WTC11 (cell line): Measurements from ENCODE around the gene RSU1. TPM values are rescaled to one million over a fixed set of nuclear protein-coding genes. Genes with fewer than 3 reads are reported as not detected.

Experiments used
- ATAC-seq: fragments of 200-7000 bp; cut with Tn5 transposase; 2 replicates; pipeline ENCODE4 v1.10.0; 2021; ENCODE audit warnings: mild to moderate bottlenecking, moderate library complexity
- CTCF ChIA-PET: fragments of 300-600 bp; sonication (Branson Sonifier 250); formaldehyde crosslinking; loops from one replicate; lab custom pipeline; 2021; ENCODE audit warnings: antibody characterized with exemption; lab: Charles Lee
- POLR2A ChIA-PET: fragments of 350-600 bp; sonication (Branson Sonifier 250); formaldehyde crosslinking; loops from one replicate; lab custom pipeline; 2021; ENCODE audit warnings: antibody characterized with exemption; lab: Charles Lee
- DNase-seq: peaks from one replicate; pipeline ENCODE4 v3.0.0; 2021; ENCODE audit warnings: low spot score
- H3K27ac Mint-ChIP-seq: 2 replicates; pipeline ENCODE4 v1.8.0; 2021; ENCODE audit warnings: mixed read lengths
- H3K27me3 Mint-ChIP-seq: 2 replicates; pipeline ENCODE4 v1.8.0; 2021; ENCODE audit warnings: low read depth, mild to moderate bottlenecking, moderate library complexity, mixed read lengths
- H3K36me3 Mint-ChIP-seq: 2 replicates; pipeline ENCODE4 v1.8.0; 2021; ENCODE audit warnings: mixed read lengths
- H3K4me1 Mint-ChIP-seq: 2 replicates; pipeline ENCODE4 v1.8.0; 2022; ENCODE audit warnings: mixed read lengths
- H3K4me3 Mint-ChIP-seq: 2 replicates; pipeline ENCODE4 v1.8.0; 2021; ENCODE audit warnings: mild to moderate bottlenecking, moderate library complexity, mixed read lengths
- H3K9me3 Mint-ChIP-seq: 2 replicates; pipeline ENCODE4 v1.8.0; 2021; ENCODE audit warnings: mixed read lengths
- CBFB ChIP-seq: sonication (generic); formaldehyde crosslinking; IDR thresholded peaks from 2 replicates; pipeline ENCODE4 v1.8.1; 2022; ENCODE audit warnings: mild to moderate bottlenecking, low read depth, missing genetic modification reagents
- CREB1 ChIP-seq: sonication (generic); formaldehyde crosslinking; IDR thresholded peaks from 2 replicates; pipeline ENCODE4 v1.8.0; 2023; ENCODE audit warnings: mild to moderate bottlenecking, missing genetic modification reagents
- CREM ChIP-seq: sonication (generic); formaldehyde crosslinking; IDR thresholded peaks from 2 replicates; pipeline ENCODE4 v1.8.1; 2022; ENCODE audit warnings: mild to moderate bottlenecking, missing genetic modification reagents, moderate library complexity
- E2F1 ChIP-seq: sonication (generic); formaldehyde crosslinking; IDR thresholded peaks from 2 replicates; pipeline ENCODE4 v1.8.0; 2022; ENCODE audit warnings: mild to moderate bottlenecking, missing genetic modification reagents
- FOXJ3 ChIP-seq: sonication (generic); formaldehyde crosslinking; IDR thresholded peaks from 2 replicates; pipeline ENCODE4 v1.9.0; 2021; ENCODE audit warnings: missing genetic modification reagents, mild to moderate bottlenecking, borderline replicate concordance
- GABPB1 ChIP-seq: sonication (generic); formaldehyde crosslinking; IDR thresholded peaks from 2 replicates; pipeline ENCODE4 v1.8.1; 2023; ENCODE audit warnings: mild to moderate bottlenecking, missing genetic modification reagents
- HMGA2 ChIP-seq: fragments of 250-450 bp; sonication (Bioruptor Pico); IDR thresholded peaks from 2 replicates; pipeline ENCODE4 v1.4.0; 2021; ENCODE audit warnings: mild to moderate bottlenecking, moderate library complexity
- IRF1 ChIP-seq: sonication (generic); formaldehyde crosslinking; IDR thresholded peaks from 2 replicates; pipeline ENCODE4 v1.8.0; 2023; ENCODE audit warnings: missing genetic modification reagents
- IRF2 ChIP-seq: sonication (generic); formaldehyde crosslinking; IDR thresholded peaks from 2 replicates; pipeline ENCODE4 v1.8.0; 2022; ENCODE audit warnings: low read depth, missing genetic modification reagents, borderline replicate concordance
- MLX ChIP-seq: sonication (generic); formaldehyde crosslinking; IDR thresholded peaks from 2 replicates; pipeline ENCODE4 v1.8.1; 2023; ENCODE audit warnings: mild to moderate bottlenecking, missing genetic modification reagents, moderate library complexity
- MXD4 ChIP-seq: fragments of 250-450 bp; sonication (Bioruptor Pico); IDR thresholded peaks from 2 replicates; pipeline ENCODE4 v1.8.0; 2021; ENCODE audit warnings: mild to moderate bottlenecking, moderate library complexity, borderline replicate concordance
- NR1H2 ChIP-seq: sonication (generic); formaldehyde crosslinking; IDR thresholded peaks from 2 replicates; pipeline ENCODE4 v1.9.0; 2021; ENCODE audit warnings: mild to moderate bottlenecking, moderate library complexity, missing genetic modification reagents
- NR3C1 ChIP-seq: sonication (generic); formaldehyde crosslinking; conservative IDR thresholded peaks from 2 replicates; pipeline ENCODE4 v1.8.1; 2023; ENCODE audit warnings: low read depth, mild to moderate bottlenecking, missing genetic modification reagents
- RELA ChIP-seq: sonication (generic); formaldehyde crosslinking; IDR thresholded peaks from 2 replicates; pipeline ENCODE4 v1.8.1; 2022; ENCODE audit warnings: missing genetic modification reagents, mild to moderate bottlenecking, borderline replicate concordance
- SMAD3 ChIP-seq: sonication (generic); formaldehyde crosslinking; IDR thresholded peaks from 2 replicates; pipeline ENCODE4 v1.8.0; 2022; ENCODE audit warnings: missing genetic modification reagents, mild to moderate bottlenecking, borderline replicate concordance
- SMAD4 ChIP-seq: sonication (generic); formaldehyde crosslinking; IDR thresholded peaks from 2 replicates; pipeline ENCODE4 v1.8.0; 2022; ENCODE audit warnings: mild to moderate bottlenecking, missing genetic modification reagents
- SOX15 ChIP-seq: fragments of 250-450 bp; sonication (Bioruptor Pico); IDR thresholded peaks from 2 replicates; pipeline ENCODE4 v1.9.0; 2021; ENCODE audit warnings: mild to moderate bottlenecking
- SP1 ChIP-seq: sonication (generic); formaldehyde crosslinking; conservative IDR thresholded peaks from 2 replicates; pipeline ENCODE4 v1.8.1; 2022; ENCODE audit warnings: missing genetic modification reagents
- TP53 ChIP-seq: sonication (generic); formaldehyde crosslinking; IDR thresholded peaks from 2 replicates; pipeline ENCODE4 v1.8.1; 2023; ENCODE audit warnings: mild to moderate bottlenecking, missing genetic modification reagents
- ZNF121 ChIP-seq: sonication (generic); formaldehyde crosslinking; IDR thresholded peaks from 2 replicates; pipeline ENCODE4 v1.8.0; 2023; ENCODE audit warnings: missing genetic modification reagents
- ZNF671 ChIP-seq: fragments of 250-450 bp; sonication (Bioruptor Pico); IDR thresholded peaks from 2 replicates; pipeline ENCODE4 v1.8.0; 2021; ENCODE audit warnings: mild to moderate bottlenecking
- total RNA-seq: library from RNA; stranded (reverse); gene quantifications from 3 replicates; pipeline ENCODE4 v1.2.3, GENCODE V29; 2021
- TF ChIP-seq, protein P1 (sequence below): sonication (generic); formaldehyde crosslinking; IDR thresholded peaks from 2 replicates; pipeline ENCODE4 v1.8.0; 2023; ENCODE audit warnings: mild to moderate bottlenecking, missing genetic modification reagents
- TF ChIP-seq, protein P2 (sequence below): fragments of 250-450 bp; sonication (Bioruptor Pico); IDR thresholded peaks from 2 replicates; pipeline ENCODE4 v1.9.0; 2021; ENCODE audit warnings: mild to moderate bottlenecking
- TF ChIP-seq, protein P3 (sequence below): sonication (generic); formaldehyde crosslinking; IDR thresholded peaks from 2 replicates; pipeline ENCODE4 v1.8.1; 2023; ENCODE audit warnings: mild to moderate bottlenecking, missing genetic modification reagents, moderate library complexity

The RSU1 gene
- total RNA-seq, 1 experiment from 2014 or later = 46.4 TPM

DNA sequence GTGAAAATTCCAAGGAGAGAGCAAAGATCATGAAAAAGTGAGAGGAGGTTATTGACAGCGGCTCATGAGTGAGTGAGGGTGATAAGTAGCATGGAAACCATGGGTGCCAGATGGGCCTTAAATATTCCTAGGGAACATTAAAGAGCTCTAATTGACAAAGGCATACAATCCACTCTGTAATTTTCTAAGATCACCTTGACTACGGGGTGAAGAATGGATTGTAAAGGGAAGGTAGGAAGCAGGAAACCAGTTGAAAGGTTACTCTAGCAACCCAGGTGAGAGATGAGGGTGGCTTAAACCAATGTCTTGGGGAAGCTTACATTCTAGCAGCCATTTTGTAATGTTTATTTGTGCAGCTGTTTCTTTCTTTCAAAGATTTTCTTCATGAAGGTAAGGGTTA lies 75.7 kb downstream of the RSU1 start (continued):
- TF ChIP-seq, protein P1, sequence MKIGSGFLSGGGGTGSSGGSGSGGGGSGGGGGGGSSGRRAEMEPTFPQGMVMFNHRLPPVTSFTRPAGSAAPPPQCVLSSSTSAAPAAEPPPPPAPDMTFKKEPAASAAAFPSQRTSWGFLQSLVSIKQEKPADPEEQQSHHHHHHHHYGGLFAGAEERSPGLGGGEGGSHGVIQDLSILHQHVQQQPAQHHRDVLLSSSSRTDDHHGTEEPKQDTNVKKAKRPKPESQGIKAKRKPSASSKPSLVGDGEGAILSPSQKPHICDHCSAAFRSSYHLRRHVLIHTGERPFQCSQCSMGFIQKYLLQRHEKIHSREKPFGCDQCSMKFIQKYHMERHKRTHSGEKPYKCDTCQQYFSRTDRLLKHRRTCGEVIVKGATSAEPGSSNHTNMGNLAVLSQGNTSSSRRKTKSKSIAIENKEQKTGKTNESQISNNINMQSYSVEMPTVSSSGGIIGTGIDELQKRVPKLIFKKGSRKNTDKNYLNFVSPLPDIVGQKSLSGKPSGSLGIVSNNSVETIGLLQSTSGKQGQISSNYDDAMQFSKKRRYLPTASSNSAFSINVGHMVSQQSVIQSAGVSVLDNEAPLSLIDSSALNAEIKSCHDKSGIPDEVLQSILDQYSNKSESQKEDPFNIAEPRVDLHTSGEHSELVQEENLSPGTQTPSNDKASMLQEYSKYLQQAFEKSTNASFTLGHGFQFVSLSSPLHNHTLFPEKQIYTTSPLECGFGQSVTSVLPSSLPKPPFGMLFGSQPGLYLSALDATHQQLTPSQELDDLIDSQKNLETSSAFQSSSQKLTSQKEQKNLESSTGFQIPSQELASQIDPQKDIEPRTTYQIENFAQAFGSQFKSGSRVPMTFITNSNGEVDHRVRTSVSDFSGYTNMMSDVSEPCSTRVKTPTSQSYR = no peak
- TF ChIP-seq SMAD3 = no peak
- TF ChIP-seq FOXJ3 (CRISPR knock-in tag) = no peak
- TF ChIP-seq HMGA2 (CRISPR knock-in tag) = no peak
- no peak for TF ChIP-seq ZNF121 (CRISPR knock-in tag)
- no peak for TF ChIP-seq CREM (CRISPR knock-in tag)
- TF ChIP-seq SP1 (CRISPR knock-in tag) = no peak
- no peak for TF ChIP-seq SMAD4 (CRISPR knock-in tag)
- TF ChIP-seq NR3C1 (CRISPR knock-in tag) = no peak
- TF ChIP-seq ZNF671 (CRISPR knock-in tag) = no peak
- no peak for TF ChIP-seq MLX (CRISPR knock-in tag)
- no peak for TF ChIP-seq CREB1 (CRISPR knock-in tag)
- TF ChIP-seq IRF1 = no peak
- TF ChIP-seq MXD4 (CRISPR knock-in tag) = no peak

GRCh38 chr10:16737420-16737819 lies 79.8 kb downstream of the RSU1 start:
- ChIA-PET CTCF (no interaction called here), POLR2A (no interaction called here)
- DNase-seq = no peak
- ATAC-seq = no peak
- H3K4me3 Mint-ChIP-seq = no peak overlapping the region
- no peaks in the 10 kb centered on the region for H3K4me1 Mint-ChIP-seq
- H3K27me3 Mint-ChIP-seq = no peaks in the 10 kb centered on the region
- no peak overlapping the region for H3K27ac Mint-ChIP-seq
- peaks cover 27% of the 10 kb centered on the region for H3K9me3 Mint-ChIP-seq
- no peak for TF ChIP-seq CBFB
- TF ChIP-seq, protein P2, sequence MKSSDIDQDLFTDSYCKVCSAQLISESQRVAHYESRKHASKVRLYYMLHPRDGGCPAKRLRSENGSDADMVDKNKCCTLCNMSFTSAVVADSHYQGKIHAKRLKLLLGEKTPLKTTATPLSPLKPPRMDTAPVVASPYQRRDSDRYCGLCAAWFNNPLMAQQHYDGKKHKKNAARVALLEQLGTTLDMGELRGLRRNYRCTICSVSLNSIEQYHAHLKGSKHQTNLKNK (CRISPR knock-in tag) = no peak
- TF ChIP-seq E2F1 (CRISPR knock-in tag) = no peak
- no peak for TF ChIP-seq CREB1 (CRISPR knock-in tag)
- no peak for TF ChIP-seq TP53 (CRISPR knock-in tag)
- no peak for TF ChIP-seq IRF2 (CRISPR knock-in tag)
- no peak for TF ChIP-seq NR1H2 (CRISPR knock-in tag)
- no peak for TF ChIP-seq RELA (CRISPR knock-in tag)
- TF ChIP-seq GABPB1 (CRISPR knock-in tag) = no peak
- no peak for TF ChIP-seq SOX15 (CRISPR knock-in tag)
- TF ChIP-seq, protein P3, sequence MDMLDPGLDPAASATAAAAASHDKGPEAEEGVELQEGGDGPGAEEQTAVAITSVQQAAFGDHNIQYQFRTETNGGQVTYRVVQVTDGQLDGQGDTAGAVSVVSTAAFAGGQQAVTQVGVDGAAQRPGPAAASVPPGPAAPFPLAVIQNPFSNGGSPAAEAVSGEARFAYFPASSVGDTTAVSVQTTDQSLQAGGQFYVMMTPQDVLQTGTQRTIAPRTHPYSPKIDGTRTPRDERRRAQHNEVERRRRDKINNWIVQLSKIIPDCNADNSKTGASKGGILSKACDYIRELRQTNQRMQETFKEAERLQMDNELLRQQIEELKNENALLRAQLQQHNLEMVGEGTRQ = no peak
- H3K36me3 Mint-ChIP-seq = peaks cover 36% of the 10 kb centered on the region
